Measurements from ENCODE around the gene FBXL7.
"Not testable (repeated sequence)": the region's sequence is repeated elsewhere in the genome, so short reads cannot be mapped to it uniquely, and the experiment has no call there.

FBXL7 gene

GRCh38 chr5:15834596-15835245 is 334.7 kb downstream of the FBXL7 start:
- DNase-seq, result no peak

DNA sequence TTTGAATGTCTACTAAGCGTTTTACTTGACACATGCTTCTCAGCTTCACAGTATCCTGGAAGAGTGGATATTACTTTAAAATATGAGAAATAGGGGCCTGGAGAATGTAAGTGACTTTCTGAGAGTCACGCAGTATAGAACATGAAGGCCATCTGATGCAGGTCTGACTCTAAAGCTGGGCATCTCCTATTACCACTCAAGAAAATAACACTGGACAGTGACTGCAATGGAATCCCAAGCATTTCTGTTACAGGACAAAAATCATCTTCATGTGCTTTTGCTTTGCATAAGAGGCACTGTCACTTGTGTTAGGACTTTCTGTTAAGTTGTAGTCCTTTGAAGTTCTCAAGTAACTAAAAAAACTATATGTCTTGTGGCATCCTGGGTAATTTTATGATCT is 335.5 kb downstream of the FBXL7 start:
- DNase-seq, result no peak

DNA sequence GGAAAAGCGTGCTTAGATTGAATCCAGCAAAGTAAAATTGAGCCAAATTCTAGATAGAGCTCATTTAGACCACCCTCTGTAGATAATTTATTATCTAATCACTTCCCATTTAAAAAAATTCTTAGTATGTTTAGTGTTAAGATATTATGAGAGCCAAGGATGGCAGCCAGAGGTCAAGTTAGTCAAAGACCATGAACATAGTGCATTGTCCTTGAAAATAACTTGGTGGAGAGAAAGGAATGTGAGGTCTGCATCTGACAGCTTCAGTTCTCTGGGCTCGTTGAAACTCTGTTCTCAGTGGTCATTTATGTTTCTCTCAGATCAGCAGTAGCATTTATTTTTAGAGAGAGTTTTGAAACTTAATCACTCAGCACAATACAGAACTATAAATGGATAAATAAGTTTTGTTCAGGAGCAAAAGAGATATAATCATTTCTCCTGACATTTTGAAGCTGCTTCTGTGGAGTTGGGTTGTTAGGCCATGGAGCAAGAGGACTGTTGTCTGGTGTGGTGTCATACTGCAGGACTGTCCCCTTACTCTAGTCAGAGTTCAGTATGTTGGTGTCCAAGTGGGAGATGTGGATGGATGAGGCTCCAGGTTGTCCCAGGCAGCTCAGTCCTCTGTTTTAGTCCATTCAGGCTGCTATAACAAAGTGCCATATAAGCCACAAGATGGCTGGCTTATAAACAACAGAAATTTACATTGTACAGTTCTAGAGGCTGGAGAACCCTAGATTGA is 337.7 kb downstream of the FBXL7 start:
- DNase-seq, result no peak

DNA sequence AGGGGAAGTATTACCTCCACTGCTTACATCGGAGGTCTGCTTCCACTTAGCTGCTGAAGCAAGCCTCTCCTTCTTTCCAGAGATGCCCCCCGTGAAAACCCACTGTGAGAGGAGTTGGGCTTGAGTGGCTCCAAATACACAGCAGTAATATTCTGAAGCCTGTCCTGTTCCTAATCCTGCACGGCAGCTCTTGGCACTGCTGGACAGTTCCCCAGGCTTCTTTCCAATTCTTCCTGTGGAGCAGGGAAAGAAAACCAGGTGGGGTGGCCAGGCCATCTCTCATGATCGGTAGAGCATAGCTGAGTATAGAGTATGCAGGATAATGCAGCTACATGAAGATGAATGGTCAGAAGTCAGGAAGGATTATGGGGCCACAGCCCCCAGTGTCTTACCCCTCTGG is 344.3 kb downstream of the FBXL7 start:
- no peak for DNase-seq

GRCh38 chr5:15844871-15845270 is 344.9 kb downstream of the FBXL7 start:
- no peak for DNase-seq

DNA sequence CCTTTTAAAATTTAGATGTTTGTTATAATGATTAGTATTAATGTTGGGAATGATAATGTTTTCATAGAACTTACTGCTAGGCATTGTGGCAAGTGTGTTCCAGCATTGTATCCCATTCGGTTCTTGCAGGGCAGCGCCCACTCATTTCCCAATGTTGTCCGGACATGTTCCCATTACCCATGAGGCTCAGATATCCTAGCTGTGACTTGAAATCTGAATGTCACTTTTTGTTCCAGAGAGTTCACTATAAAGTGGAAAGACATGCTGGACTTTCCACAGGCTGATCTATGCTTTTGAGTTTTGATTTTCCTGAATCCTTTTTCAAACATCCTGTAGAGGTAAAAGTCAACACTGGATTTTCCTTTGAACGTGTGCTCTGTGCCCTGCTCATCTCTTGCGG is 350.6 kb downstream of the FBXL7 start:
- DNase-seq, result no peak

GRCh38 chr5:15850939-15851341 is 351.0 kb downstream of the FBXL7 start:
- no peak for DNase-seq

- no peak for DNase-seq
Measured at GRCh38 chr5:15852217-15852616, 352.2 kb downstream of the FBXL7 start.

DNA sequence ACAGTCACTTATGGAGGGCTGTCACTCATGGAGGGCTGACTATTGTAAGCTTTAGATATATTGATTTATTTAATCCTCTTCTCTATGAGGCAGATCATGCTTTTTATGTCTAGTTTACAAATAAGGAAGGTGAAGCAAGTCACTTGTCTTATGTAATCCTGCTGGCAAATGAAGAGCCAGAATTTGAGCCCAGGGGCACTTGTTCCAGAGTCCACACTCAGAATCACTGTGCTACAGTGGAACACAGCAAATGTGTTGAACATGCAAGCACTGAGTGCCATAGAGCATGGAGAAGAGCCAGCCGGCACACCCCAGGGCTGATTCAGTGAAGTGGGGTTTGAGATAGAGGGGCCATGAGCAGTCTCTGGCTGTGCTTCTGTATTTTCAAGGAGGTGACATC is 353.0 kb downstream of the FBXL7 start:
- DNase-seq, result no peak

- no peak for DNase-seq
Measured at GRCh38 chr5:15858326-15858725, 358.3 kb downstream of the FBXL7 start.

DNA sequence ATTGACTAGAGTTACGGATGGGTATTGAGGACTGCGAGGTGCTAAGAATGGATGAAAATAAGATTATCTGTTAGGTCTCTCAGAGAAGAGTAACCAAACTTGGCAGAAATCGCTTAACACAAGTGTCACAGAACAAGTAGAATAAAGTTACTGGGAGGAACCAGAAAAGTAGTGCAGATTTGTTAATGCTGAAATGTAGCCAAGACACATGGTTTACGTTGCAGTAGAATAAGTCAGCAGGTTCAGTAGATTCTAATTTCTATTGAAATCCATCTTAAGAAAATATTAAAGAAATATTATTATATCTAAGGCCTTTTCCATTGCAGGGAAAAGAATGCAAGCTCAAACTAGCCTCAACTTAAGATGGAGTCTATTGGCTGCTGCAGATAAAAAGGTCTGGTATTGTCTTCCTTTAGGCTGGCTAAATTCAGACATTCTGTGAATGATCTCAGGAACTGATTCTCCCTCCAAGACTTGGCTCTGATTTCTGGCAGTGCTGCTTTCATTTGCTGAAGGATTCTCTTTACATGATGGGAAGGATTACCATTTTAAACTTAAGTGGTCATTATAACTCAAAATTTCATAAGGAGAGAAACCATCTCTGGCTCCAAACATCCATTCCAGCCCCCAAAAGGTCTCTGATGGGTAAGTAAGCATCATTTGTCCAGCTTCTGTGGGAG is 364.7 kb downstream of the FBXL7 start:
- no peak for DNase-seq

DNA sequence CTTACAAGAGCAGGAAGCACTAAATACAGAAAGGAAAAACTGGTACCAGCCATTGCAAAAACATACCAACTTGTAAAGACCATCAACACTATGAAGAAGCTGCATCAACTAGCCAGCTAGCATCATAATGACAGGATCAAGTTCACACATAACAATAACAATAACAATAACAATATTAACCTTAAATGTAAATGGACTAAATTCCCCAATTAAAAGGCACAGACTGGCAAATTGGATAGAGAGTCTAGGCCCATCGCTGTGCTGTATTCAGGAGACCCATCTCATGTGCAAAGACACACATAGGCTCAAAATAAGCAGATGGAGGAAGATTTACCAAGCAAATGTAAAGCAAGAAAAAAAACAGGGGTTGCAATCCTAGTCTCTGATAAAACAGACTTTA is 372.3 kb downstream of the FBXL7 start:
- not testable (repeated sequence) for DNase-seq

DNA sequence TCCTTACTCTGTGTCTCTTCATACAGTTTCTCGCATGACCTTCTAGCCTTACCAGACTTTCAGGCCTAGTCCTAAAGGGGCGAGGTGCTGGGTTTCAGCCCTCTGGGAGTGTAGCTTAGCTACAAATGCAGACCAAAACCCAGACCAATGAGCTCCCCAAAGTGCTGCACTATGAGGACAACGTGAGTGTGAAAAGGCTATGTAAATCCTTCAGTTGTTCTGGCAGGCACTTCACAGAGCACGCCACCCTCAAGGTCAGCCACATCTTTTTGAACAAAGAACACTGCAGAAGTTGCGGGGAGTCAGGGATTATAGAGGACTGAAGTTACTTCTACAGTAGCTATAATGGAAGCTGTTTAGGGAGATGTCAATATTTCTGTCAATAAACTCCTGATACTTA is 377.9 kb downstream of the FBXL7 start:
- no peak for DNase-seq

- DNase-seq, result no peak
Measured at GRCh38 chr5:15880201-15880600, 380.2 kb downstream of the FBXL7 start.

GRCh38 chr5:15885156-15885555 is 385.2 kb downstream of the FBXL7 start:
- DNase-seq, result no peak

DNA sequence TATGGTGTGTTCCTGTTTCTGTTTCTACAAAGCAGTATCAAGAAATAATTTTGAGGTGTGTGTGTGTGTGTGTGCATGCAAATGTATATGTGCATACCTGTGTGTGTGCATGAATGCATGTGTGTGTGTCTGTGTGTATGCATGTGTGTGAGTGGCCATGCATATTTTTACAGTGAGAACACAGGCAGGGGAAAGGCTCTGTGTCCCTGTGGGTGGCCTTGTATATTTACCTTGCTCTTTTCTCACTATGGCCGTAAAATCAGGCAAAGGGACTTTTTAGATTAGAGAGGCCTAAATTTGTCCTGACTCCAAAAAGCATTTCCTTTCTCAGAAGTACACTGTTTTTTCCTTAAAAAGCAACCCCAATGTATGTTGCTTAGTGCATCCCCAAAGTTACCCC is 386.2 kb downstream of the FBXL7 start:
- DNase-seq, result no peak

GRCh38 chr5:15887093-15887492 is 387.1 kb downstream of the FBXL7 start:
- DNase-seq, result no peak

DNA sequence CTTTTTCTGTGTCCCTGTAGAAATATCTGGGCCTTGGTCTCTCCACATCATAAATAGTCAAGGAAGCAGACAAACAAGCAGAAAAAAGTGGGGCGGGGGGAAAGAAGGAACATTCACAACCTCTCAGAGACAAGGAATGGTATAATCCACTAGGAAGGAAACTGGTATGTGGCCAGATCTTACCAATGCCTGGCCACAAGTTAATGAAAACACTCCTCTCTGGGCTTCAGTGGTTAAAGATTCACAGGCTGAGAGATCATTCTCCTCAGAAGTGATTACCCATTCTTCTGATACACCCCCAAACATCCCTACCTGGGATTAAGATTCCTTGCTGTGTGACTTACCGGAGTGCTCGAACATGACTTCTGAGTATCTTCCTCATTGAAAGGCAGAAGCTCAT is 389.0 kb downstream of the FBXL7 start:
- no peak for DNase-seq

DNA sequence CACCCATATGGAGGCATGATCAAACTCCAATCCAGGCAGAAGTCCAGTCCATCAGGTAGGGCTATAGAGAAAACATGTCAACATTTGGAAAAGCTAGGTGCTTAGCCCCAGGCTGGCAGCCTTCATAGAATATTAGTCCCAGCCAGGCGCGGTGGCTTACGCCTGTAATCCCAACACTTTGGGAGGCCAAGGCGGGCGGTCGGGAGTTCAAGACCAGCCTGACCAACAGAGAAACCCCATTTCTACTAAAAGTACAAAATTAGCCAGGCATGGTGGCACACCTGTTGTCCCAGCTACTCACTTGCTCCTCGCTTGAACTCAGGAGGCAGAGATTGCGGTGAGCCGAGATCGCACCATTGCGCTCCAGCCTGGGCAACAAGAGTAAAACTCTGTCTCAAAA is 393.9 kb downstream of the FBXL7 start:
- no peak for DNase-seq

- no peak for DNase-seq
Measured at GRCh38 chr5:15897656-15898055, 397.7 kb downstream of the FBXL7 start.

- DNase-seq, result no peak
Measured at GRCh38 chr5:15898641-15899040, 398.7 kb downstream of the FBXL7 start.

DNA sequence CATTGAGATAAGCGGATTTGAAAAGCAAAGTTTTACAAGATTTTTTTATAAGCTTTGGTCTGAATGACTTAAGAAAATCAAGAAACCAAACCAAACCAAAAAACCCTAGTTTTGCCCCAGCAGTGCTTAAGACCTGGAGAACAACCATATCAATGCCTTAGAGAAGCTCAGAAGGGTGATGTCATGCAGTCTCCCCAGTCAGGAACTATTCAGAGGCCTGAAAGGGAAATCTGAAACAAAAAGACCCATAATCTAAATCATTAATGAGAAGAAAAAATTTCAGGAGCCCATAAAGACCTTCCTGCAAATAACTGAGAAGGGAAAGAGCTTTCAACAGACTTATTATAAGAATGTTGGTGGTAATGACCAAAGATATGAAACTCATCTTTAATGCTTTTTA is 399.5 kb downstream of the FBXL7 start:
- no peak for DNase-seq

DNA sequence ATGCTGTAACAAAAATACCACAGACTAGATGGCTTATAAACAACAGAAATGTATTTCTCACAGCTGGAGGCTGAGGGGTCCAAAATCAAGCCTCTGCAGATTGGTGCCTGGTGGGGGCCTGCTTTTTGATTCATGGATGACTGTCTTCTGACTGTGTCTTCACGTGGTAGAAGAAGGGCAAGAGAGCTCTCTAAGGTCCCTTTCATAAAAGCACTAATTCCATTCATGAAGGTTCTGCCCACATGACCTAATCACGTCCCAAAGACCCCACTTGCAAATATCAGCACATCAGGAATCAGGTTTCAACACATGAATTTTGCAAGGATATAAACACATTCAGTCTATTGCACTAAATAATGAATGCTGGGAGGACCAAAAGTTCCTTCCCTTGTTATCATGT is 401.2 kb downstream of the FBXL7 start:
- DNase-seq, result no peak

DNA sequence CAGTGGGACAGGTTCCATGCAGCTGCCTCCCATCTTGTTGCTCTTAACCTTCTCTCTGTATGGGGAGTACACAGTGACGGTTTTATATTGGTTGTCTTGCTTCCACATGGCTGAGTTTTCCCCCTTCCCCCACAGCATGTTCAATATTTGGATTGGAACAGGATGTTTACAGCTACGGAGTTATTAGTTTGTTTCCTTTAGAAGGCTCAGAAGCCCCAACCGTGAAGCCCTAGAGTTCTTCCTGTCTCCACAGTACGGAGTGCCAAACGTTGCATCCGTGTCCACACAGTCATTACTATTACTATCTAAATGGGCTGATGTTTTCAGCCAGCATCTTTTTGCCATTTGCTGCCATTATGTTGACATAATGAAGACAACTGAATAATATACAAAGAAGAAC is 402.1 kb downstream of the FBXL7 start:
- no peak for DNase-seq

Data from NCI-H187 treated with DMSO at 0.1 percent for 48 hours (cell line).